ACHN (cell line): ENCODE data around the gene HHAT.
A peak's percentile ranks its signal among the peaks of the same experiment; 100 is the strongest.

Experiments
- DNase-seq: peaks from one replicate; pipeline ENCODE4 v3.0.0-alpha.2; 2015
- in situ Hi-C: cut with HindIII; loops from 2 replicates; pipeline ENCODE4 v1.10.0; 2017; ENCODE audit warnings: low sequenced_read_pairs, low pct_ligation_motif_present, low pct_unique_long_range_greater_than_20kb

The HHAT gene

DNA sequence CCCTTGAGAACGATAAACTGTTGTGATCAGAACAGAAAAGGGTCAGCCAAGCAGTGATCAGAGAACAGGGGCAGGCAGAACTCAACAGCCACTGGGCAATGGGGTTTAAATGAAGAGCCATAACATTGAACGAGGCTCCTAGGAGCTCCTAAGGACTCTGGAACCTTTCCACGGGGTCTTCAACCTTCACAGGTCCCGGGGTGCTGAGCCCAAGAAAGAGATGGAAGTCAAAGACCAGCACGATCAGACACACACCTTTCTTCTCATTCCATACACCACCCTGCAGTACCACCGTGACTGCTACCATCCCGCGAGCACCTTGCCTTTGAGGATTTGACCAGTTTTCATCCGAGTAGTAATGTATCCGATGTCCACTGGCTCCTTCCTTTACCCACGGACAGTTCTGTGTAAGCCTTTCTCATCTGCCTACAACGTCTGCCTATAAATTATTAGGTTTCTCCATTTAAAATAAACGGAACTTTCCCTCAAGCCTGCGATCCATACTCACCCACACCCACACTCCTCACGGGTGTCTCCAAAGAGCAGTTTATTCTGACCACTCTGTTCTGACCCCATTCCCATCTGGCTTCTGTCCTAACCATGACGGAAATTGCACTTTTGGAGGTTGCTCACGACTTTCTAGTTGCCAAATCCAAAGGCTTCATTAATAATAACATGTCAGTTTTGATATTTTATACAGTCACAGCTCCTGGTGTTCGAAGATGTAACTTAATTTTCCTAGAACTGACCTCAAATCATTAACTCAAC, 16.8 kb upstream of the HHAT start:
- DNase-seq: no peak
- in situ Hi-C loops: no loop called here

DNA sequence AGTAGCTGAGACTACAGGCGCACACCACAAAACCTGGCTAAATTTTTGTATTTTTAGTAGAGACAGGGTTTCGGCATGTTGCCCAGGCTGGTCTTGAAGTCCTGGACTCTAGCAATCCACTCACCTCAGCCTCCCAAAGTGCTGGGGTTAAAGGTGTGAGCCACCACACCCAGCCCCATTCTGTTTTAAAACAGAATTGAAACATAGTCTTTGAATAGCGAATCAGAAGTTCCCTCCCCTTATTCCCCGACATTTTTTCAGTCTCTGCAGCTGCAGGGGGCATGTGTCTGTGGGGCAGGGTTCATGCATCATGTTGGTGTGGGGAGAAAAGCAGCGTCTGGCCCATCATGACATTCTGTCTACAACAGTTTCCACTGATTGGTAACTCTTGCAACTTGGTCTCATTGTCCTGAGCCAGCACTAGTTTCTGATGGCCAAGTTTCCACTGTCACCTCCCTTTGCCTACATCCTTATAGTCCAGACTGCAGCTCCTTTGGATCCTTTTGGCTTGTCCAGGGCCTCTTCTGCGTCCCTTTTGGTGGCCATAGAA, 15.6 kb upstream of the HHAT start:
- in situ Hi-C loops: no loop called here
- DNase-seq: no peak

DNA sequence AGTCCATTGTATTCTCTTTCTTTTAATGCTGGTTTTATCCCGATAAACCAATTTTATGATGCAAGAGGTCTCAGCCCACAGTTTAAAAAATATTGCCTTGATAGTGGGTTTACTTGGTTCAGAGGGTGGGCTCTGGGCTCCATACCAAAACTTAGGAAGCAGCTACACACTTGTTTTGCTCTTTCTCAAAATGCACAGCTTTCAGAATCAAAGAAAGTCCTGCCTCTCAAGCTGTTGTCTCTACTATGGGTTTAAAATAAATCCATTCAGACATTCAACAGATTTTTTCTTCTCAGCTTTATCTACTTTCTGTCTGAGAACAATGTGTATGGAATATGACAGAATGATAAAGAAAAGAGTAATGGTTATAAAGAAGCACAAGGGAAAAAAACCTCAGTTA, 14.8 kb upstream of the HHAT start:
- in situ Hi-C loops: no loop called here
- no peak for DNase-seq

DNA sequence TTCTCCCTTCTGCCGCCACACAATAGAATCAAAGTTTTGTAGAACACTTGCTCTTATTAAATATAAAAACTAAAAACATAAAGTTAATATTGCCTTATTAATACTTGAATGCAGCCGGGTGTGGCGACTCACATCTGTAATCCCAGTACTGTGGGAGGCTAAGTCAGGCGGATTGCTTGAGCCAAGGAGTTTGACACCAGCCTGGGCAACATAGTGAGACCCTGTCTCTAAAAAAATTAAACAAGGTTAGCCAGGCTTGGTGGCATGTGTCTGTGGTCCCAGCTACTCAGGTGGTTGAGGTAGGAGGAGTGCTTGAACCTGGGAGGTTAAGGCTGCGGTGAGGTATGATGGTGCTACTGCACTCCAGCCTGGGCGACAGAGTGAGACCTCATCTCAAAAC, 13.2 kb upstream of the HHAT start:
- DNase-seq: no peak
- in situ Hi-C loops: no loop called here

DNA sequence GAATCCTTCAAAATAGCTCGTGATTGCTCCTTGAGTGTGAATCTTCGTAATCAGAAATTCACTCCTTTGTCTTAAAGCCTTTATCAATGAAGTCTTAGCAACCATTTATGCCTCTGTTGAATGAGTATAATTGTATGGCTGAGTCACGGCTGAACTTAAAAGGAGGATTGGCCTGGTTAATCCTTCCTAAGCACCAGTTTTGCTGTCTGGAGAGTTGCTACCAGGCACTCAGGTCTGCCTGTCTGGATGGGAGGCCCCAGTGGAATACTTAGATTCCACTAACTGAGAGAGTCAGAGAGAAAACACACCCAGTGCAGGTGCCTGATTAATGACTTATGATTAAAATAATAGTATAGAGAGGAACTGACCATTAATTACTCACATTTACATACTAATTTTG, 7.6 kb upstream of the HHAT start:
- in situ Hi-C loops: no loop called here
- DNase-seq: no peak

DNA sequence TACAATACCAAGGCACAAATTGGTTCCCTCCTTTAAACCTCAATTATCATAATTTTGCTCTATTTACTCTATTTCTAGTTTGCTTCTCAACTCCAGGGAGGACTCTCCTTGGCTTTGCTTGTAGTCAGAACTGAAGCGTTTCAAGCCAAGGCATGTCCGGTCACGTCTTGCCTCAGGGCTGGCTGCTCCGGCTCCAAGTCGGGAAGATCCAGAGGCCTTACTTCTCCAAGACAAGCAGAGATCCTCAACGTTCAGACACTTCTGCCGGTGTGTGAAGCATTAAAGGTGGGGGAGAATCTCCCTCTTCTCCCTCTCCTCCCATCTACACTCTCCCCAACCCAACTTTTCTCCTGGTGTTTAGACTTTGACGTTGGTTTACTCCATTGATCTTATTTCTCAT, 7.2 kb upstream of the HHAT start:
- no peak for DNase-seq
- in situ Hi-C loops: no loop called here

DNA sequence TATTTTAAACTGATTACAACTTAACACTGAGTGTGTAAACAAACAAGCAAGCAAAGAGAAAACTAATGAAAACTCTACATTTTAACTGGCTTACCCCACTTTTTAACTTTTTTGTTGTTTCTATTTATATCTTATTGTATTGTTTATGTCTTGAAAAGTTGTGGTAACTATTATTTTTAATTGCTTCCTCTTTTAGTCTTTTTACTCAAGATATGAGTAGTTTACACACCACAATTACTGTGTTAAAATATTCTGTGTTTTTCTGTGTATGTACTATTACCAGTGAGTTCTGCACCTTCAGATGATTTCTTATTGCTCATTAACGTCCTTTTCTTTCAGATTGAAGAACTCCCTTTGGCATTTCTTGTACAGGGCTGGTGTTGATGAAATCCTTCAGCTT, 4.7 kb upstream of the HHAT start:
- in situ Hi-C loops: no loop called here
- DNase-seq: no peak

DNA sequence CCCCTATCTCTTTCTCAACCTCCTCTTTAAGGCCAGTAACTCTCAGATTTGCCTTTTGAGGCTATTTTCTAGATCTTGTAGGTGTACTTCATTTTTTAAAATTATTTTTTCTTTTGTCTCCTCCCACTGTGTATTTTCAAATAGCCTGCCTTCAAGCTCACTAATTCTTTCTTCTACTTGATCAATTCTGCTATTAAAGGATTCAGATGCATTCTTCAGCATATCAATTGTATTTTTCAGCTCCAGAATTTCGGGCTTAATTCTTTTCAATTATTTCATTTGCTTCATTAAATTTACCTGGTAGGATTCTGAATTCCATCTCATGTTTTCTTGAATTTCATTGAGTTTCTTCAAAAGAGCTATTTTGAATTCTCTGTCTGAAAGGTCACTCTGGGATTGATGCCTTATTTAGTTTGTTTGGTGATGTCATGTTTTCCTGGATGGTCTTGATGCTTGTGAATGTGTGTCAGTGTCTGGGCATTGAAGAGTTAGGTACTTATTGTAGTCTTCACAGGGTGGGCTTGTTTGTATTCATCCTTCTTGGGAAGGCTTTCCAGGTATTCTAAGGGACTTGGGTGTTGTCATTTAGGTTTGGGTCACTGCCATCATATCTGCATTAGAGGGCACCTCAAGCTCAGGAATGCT, 3.6 kb upstream of the HHAT start:
- in situ Hi-C loops: no loop called here
- no peak for DNase-seq

DNA sequence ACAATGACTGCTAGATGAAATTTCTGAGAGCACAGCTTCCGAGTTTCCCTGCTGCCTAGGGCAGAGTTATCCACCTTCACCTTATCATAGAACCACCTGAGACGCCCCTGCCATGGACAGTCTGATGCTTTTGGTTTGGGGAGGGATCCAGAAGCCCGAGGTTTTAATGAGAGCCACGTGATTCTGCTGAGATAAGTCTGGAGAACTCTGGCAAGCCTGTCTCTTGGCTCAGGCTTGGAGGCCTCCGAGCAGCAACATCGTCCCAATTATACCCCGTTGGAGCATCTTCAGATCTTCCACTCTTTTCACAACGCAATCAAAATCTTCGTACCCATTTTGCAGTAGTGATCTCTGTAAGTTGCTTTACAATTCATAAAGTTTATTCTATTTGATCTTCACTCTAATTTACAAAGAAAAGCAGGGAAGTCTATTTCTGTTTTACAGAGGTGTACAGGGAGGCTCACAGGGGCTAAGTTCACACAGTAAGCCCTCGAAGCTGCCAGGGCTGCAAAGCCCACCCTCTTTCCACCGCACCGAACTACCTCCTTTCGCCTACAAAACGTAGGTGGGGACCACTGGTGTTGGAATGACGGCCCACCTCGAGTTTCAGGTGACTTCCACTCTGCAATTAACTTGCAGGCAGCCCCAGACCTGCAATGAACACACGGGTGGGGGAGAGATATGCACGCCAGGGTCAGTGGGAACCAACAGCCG, 513 bp upstream of the HHAT start:
- DNase-seq: no peak
- in situ Hi-C loops: no loop called here

DNA sequence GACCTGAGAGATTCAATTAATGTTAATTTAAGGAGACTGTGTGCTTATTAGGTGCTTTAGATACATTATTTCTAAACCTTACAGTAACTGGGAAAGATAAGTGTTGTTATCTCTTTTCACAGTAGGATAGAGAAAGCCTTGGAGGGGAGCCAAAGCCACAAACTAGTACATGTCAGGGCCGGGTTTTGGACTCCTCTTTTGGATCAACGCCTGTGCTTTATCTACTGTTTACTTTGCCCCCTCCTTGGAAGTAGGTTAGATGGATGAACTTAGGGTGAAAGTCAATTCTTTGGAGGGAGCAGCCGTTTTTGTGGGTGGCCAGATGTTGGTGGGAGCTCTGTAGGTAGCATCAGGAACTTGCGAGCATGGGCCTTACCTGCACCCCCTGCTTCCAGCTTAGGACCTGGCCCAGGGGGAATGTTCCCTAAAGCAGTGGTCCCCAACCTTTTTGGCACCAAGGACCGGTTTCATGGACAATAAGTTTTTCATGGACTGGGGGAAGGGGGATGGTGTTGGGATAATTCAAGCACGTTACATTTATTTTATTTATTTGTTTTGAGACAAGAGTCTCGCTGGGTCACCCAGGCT, 1.7 kb downstream of the HHAT start:
- in situ Hi-C loops: no loop called here
- peak; percentile 16 for DNase-seq

DNA sequence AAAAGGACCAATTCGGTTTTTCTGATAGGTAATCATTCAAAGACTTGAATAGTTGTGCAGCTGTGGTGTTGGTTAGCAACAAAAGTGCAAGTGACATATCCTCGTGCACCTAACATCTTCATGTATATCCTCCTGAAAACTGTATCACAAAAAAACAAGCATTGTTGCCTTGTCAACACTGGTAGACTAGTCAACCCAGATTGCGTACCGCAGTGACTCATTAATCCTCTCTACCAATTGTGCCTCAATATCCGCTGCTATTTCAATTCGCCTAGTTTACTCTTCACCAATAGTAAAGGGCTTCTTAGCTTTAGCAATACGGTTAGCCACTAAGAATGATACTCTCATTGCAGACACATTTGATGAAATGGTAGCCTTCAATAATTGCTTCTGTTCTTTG, 3.5 kb downstream of the HHAT start:
- in situ Hi-C loops: no loop called here
- no peak for DNase-seq

DNA sequence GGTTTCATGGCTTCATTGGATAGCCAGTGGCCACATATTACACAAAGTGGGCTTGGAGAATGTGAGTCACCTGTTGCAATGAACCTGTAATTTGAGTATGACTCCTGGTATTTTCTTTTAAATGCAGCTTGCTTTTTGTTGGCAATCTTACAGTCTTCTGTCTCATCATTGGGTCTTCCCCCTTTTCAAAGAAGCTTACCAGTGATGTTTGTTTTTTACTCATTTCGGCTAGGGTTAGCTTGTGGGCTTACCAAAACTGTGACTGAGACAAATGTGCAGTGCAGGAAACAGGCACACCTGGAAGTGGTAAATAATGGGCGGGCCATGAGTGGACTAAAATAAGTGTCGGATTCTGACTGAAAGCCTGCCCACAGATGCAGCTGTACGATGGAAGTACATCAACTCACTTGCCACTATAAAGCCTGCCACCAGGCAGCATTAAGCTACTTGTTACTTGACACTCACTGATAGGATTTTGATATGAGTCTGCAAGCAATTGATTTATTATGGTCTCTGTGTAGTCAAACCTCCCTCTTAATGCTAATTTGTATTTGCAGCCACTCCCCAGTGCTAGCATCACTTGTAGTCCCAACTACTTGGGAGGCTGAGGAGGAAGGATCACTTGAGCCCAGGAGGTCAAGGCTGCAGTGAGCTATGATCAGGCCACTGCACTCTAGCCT, 4.2 kb downstream of the HHAT start:
- no peak for DNase-seq
- in situ Hi-C loops: no loop called here

DNA sequence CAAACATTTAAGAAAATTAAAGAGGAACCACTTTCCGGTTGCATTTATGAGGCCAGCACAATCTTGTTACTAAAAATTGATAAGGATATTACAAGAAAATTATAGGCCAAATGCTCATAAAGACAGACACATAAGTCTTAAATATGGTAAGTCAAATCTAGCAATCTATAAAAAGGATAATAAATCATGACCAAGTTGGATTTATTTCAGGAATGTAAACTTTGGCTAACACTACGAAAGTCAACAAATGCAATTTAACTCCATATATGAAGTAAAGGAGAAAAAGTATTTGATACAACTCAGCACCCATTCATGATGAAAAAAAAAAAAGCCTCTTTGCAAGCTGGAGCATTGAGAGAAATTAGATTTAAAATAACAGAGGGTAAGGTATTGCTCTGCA, 6.3 kb downstream of the HHAT start:
- DNase-seq: no peak
- in situ Hi-C loops: no loop called here

DNA sequence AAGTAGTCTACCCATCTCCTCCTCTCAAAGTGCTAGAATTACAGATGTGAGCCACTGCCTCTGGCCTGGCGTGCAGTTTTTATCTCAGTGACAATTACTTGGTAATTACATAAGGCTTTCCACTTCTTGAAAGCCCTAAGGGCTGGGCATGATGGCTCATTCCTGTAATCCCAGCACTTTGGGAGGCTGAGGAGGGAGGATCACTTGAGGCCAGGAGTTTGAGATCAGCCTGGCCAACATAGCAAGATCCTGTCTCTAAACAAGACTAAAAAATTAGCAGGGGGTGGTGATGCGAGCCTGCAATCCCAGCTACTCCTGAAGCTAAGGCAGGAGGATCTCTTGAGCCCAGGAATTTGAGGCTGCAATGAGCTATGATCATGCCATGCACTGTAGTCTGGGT, 7.7 kb downstream of the HHAT start:
- in situ Hi-C loops: no loop called here

DNA sequence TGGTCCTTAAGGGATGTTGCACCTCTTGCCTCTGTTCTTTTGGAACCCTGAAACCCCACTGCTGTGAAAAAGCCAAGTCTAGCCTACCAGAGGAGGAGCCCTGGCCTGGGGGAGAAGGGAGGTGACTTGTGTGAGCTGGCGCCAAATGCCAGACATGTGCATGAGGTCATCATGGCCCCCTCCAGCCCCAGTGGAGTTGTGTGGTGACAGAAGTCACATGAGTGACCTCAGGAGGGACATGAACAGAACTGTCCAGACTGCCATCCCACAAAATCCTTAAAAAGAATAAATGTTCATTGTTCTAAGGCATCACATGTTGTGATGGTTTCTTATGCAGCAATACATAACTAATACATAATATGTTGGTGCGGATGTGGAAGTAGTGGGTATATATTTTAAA, 10.8 kb downstream of the HHAT start:
- no peak for DNase-seq
- in situ Hi-C loops: no loop called here

More for the DNA sequence above, 7.7 kb downstream of the HHAT start:
- DNase-seq: no peak

DNA sequence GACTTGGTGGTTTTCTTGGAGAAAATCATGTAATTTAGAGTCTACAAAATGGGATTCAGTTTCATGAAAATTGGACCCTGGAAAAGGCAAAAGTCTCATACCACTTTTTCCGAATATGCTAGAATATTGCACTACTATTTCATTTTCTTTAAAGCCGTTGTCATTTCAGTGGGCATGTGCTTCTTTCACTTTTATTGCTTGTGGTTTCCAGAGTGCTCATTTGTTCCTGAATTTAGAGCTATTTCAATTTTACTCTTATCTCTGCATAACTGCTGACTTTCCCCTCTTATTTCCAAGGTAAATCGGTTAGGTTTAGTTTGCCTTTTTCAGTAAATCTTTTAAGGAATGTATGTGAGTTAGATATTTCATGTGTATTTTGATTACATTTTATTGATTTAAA, 11.6 kb downstream of the HHAT start:
- in situ Hi-C loops: no loop called here
- DNase-seq: no peak

DNA sequence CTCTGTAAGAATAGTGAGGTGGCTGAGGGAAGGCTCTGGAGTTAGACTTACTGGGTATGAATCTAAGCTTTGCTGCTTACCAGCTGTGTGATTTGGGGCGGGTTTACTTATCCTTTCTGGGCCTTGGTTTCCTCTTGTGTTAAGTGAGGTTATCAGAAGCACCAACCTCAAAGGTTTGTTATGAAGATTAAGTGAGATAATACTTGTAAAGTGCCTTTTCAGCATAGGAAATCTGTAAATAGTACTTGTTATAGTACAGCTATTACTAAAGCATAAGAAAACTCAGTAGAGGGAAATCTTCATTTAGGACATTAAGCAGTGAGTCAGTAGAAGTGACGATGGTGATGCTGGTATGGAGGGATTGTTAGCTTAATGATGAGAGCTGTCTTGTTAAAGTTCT, 12.1 kb downstream of the HHAT start:
- in situ Hi-C loops: no loop called here
- no peak for DNase-seq

DNA sequence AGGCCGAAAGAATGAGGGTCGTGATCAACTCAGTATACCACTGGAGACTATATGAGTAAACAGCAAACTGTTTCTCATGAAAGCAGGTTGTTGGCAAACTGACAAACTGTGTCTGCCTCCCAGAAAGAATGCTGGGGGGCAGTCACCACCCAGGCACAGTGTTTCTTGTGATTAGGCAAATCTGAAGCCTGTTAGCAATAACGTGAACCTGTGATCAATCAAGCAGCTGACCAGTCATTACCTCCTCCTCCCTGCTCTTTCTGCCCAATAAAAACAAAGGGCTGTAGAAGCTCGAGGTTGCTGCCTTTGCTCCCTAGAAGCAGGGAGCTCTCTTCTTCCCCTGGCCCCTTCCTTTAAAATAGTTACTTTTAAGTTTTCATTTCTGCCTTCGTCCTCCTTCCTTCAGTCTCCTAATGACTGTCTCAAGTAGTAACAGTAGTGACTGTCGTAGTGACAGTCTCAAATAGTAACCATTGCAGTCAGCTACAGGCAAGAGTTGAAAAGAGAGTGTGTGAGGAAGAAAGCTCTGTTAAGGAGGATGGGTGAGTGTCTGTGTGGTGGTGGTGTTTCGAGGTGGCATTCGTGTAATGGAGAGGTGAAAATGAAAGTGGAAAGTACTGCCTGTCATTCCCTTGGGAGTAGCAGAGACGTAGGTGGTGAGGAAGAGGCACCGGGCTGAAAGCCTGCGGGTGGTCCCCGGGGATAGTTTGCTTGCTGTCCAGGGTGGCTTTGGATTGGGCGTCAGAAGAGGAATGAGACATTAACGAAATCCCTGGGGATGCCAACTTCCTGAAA, 14.5 kb downstream of the HHAT start:
- in situ Hi-C loops: no loop called here
- DNase-seq: peak; percentile 76
